Heart left ventricle (tissue), 16 donors: ENCODE results near the gene PRKCA. TPM values are rescaled to one million over a fixed set of nuclear protein-coding genes. Genes with fewer than 3 reads are reported as not detected.

Experiments
- ATAC-seq, 4 donors: fragments of 200-7000 bp; cut with Tn5 transposase; one replicate each; pipeline ENCODE4 v1.9.1; 2020 to 2022; ENCODE audit warnings: moderate library complexity in 4 of 4, mild to moderate bottlenecking in 3 of 4, moderate number of reproducible peaks in 1 of 4
- DNase-seq, 5 donors: peaks; one replicate each; pipeline ENCODE4 v3.0.0-alpha.2; 2020
- H3K27ac ChIP-seq, 12 donors: fragments of 200-600 bp; sonication (generic) in 4 of 12; one replicate each; pipeline versions ENCODE4 v1.5.0 to v1.8.0; 2016 to 2022; ENCODE audit warnings: mild to moderate bottlenecking in 2 of 12
- H3K27me3 ChIP-seq, 9 donors: fragments of 200-600 bp; sonication (generic) in 2 of 9; one replicate each; pipeline versions ENCODE4 v1.5.1 to v1.8.0; 2016 to 2022; ENCODE audit warnings: mild to moderate bottlenecking in 3 of 9
- H3K36me3 ChIP-seq, 9 donors: fragments of 200-600 bp; sonication (generic) in 2 of 9; one replicate each; pipeline versions ENCODE4 v1.5.0 to v1.8.0; 2018 to 2022; ENCODE audit warnings: mild to moderate bottlenecking in 2 of 9
- H3K4me1 ChIP-seq, 12 donors: fragments of 200-600 bp; sonication (generic) in 4 of 12; one replicate each; pipeline versions ENCODE4 v1.5.0 to v1.8.0; 2016 to 2022; ENCODE audit warnings: mild to moderate bottlenecking in 3 of 12
- H3K4me3 ChIP-seq, 12 donors: fragments of 200-600 bp; sonication (generic) in 4 of 12; one replicate each; pipeline versions ENCODE4 v1.5.0 to v1.8.0; 2017 to 2022; ENCODE audit warnings: mild to moderate bottlenecking in 9 of 12, moderate library complexity in 4 of 12
- H3K9me3 ChIP-seq, 12 donors: fragments of 200-600 bp; sonication (generic) in 4 of 12; one replicate each; pipeline versions ENCODE4 v1.5.0 to v1.8.0; 2016 to 2022; ENCODE audit warnings: mild to moderate bottlenecking in 1 of 12
- CTCF ChIP-seq, 12 donors: fragments of 200-600 bp; sonication (generic) in 4 of 12; IDR thresholded peaks; one replicate each; pipeline versions ENCODE4 v1.5.0 to v1.8.0; 2018 to 2022; ENCODE audit warnings: antibody characterized with exemption in 12 of 12, mild to moderate bottlenecking in 5 of 12
- POLR2A ChIP-seq, 2 donors: fragments of 450-650 bp; IDR thresholded peaks; one replicate each; pipeline ENCODE4 v1.6.1; 2017; ENCODE audit warnings: antibody characterized with exemption in 2 of 2, mild to moderate bottlenecking in 2 of 2, moderate library complexity in 2 of 2
- WGBS, 4 donors: extraction: QIAGEN DNeasy Blood & Tissue Kit in 2 of 4; methylation state at CpG; one replicate each; pipeline versions ENCODE4 v1.1.5 to v1.1.7; 2013 to 2018; 5-methylcytosine and 5-hydroxymethylcytosine counted together
- intact Hi-C, 10 donors: fragments of 100-400 bp; cut with DNase I; formaldehyde crosslinking; loops; one replicate each; pipeline versions ENCODE4 v1.11.1 to v1.14.2; 2022
- polyA plus RNA-seq, 2 donors: library from polyadenylated mRNA; stranded (reverse); fragments of 200-250 nt; gene quantifications; one replicate each; pipeline ENCODE4 v1.2.3, GENCODE V29; 2013
- total RNA-seq, 9 donors: library from RNA; depleted of rRNA in 2 of 9; stranded (reverse); fragments of >200 nt in 2 of 9; fragmentation: NEBNext Ultra II Directional in 3 of 9; extraction: Animal tissue kit (Norgen Biotek cat#: 25700) in 3 of 9; gene quantifications; one replicate each; pipeline versions ENCODE4 v1.1.0 to v1.2.4, GENCODE V29; 2016 to 2023
- donor health status: ischemic (EF 13 %, LVEDD 7.1; RV severe dilation, severe dysfunction).
- donor health status: healthy with polysubstance abuse.
- donor health status: DM: no; HTN: yes; CAD: no.
- donor health status: DM: no; HTN: no; CAD: no.
- donor health status: ischemic (EF 25% LVEDD 6.9; RV normal size, moderate dysfunction).
- donor health status: ischemic (EF 25% LVEDD 5.7; RV mildly dilated, moderate dysfunction).
- donor health status: healthy.
- donor health status: DM: yes; HTN: yes; CAD: no.
- donor health status: ischemic (EF 35%, LVEDD 5.7; RV mildly dilated, moderate dysfunction).
- donor health status: nonischemic (EF 11% LVEDD 7.7; RV severe dilation, severe dysfunction).
- donor health status: DM: yes; HTN: yes; CAD: no.
- donor health status: PGD.
- donor health status: ischemic (EF 29% LVEDD 5.4; RV normal size, mild dysfunction).
- donor health status: nonischemic (EF 23%, LVEDD 6.1; RV moderate dilation, normal function).

PRKCA gene
- total and polyA plus RNA-seq, 11 donors, result 3.4 to 26.8 (median 11.4) TPM

GRCh38 chr17:66809408-66809807 lies 507.0 kb downstream of the PRKCA start:
- DNase-seq, result no peak
- H3K4me3 ChIP-seq, result no peak overlapping the region
- H3K4me1 ChIP-seq, result no peaks in the 10 kb centered on the region
- intact Hi-C loops, result no loop called here
- no peaks in the 10 kb centered on the region for H3K9me3 ChIP-seq
- H3K27me3 ChIP-seq, result no peaks in the 10 kb centered on the region
- no peak for ATAC-seq
- no peak for TF ChIP-seq CTCF (IDR thresholded peaks at IDR 0.05)
- no peak for TF ChIP-seq POLR2A (IDR thresholded peaks at IDR 0.05)
- 87 to 92% (median 89%) methylated on average over 5 of the region's 5 CpGs for WGBS, 4 donors
- no peak overlapping the region for H3K27ac ChIP-seq
- peaks cover 0 to 2% (median 0%) of the 10 kb centered on the region in 9 donors for H3K36me3 ChIP-seq

GRCh38 chr17:66810951-66811682 lies 508.7 kb downstream of the PRKCA start:
- no peak overlapping the region for H3K27ac ChIP-seq
- no peaks in the 10 kb centered on the region for H3K27me3 ChIP-seq
- H3K9me3 ChIP-seq, result no peaks in the 10 kb centered on the region
- no peaks in the 10 kb centered on the region for H3K36me3 ChIP-seq
- ATAC-seq (no peak), DNase-seq (no peak)
- no peak overlapping the region for H3K4me3 ChIP-seq
- intact Hi-C loops, result no loop called here
- H3K4me1 ChIP-seq, result no peaks in the 10 kb centered on the region
- 89 to 93% (median 91%) methylated on average over 12 of the region's 12 CpGs for WGBS, 4 donors
- no peak for TF ChIP-seq CTCF (IDR thresholded peaks at IDR 0.05)
- TF ChIP-seq POLR2A (IDR thresholded peaks at IDR 0.05), result no peak

GRCh38 chr17:66811683-66812054 lies 509.3 kb downstream of the PRKCA start:
- no peak overlapping the region for H3K27ac ChIP-seq
- DNase-seq (no peak), ATAC-seq (no peak)
- no peaks in the 10 kb centered on the region for H3K36me3 ChIP-seq
- 72 to 80% (median 79%) methylated on average over 9 of the region's 9 CpGs for WGBS, 4 donors
- TF ChIP-seq POLR2A (IDR thresholded peaks at IDR 0.05) (no peak), CTCF (IDR thresholded peaks at IDR 0.05) (no peak)
- H3K27me3 ChIP-seq, result no peaks in the 10 kb centered on the region
- H3K4me3 ChIP-seq, result no peak overlapping the region
- H3K9me3 ChIP-seq, result no peaks in the 10 kb centered on the region
- no peaks in the 10 kb centered on the region for H3K4me1 ChIP-seq
- intact Hi-C loops, result no loop called here

GRCh38 chr17:66812571-66812970 lies 510.2 kb downstream of the PRKCA start:
- Histone ChIP-seq H3K27ac (no peak overlapping the region), H3K9me3 (peaks cover 0 to 2% (median 0%) of the 10 kb centered on the region in 12 donors), H3K27me3 (peaks cover 0 to 1% (median 0%) of the 10 kb centered on the region in 9 donors), H3K4me1 (no peaks in the 10 kb centered on the region), H3K36me3 (no peaks in the 10 kb centered on the region), H3K4me3 (no peak overlapping the region)
- no peak for ATAC-seq
- TF ChIP-seq POLR2A (IDR thresholded peaks at IDR 0.05) (no peak), CTCF (IDR thresholded peaks at IDR 0.05) (no peak)
- DNase-seq, result no peak
- intact Hi-C loops, result no loop called here
- WGBS, 4 donors, result 84 to 94% (median 88%) methylated on average over 5 of the region's 5 CpGs
